Measurements from ENCODE around the gene LAPTM5.

DNA sequence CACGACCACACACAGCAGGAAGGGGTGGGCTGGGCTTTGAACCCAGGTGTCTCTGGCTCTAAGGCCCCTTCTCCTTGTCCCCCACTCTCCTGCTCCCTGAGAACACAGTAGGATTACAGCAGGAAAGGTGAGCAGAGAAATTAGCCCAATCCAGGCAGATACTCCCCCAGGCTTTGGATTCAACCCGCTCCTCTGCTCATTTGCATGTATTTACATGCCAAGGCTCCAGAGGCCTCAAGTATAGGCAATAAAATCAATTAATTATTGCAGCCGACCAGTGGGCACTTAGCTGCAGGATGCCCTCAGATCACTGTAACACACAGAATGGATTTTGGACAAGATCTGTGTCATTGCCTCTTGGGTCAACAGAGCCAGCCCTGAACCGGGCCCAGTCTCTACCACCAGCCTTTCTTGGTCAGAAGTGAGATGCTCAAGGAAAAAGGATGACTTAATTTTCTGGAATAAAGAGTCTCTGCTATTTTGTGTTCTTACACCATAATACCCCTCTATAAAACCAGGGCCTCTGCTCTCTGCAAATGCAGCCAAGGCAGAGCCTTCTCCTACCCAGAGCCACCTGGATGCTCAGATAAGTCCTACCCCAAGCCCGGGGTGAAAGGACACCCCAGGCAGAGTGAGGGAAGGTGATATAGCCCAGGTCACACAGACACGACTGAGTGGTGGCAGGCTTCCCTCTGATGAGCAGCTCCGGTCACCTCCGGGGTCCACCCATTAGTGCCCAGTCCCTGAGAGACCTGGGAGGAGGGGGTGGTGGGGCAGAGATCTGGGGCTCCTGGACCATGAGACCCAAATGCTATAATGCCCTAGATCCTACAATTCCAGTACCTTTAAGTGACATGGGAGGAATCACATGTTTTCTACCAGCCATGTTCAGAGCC is 63.0 kb downstream of the LAPTM5 start:
- TF ChIP-seq, protein P1, sequence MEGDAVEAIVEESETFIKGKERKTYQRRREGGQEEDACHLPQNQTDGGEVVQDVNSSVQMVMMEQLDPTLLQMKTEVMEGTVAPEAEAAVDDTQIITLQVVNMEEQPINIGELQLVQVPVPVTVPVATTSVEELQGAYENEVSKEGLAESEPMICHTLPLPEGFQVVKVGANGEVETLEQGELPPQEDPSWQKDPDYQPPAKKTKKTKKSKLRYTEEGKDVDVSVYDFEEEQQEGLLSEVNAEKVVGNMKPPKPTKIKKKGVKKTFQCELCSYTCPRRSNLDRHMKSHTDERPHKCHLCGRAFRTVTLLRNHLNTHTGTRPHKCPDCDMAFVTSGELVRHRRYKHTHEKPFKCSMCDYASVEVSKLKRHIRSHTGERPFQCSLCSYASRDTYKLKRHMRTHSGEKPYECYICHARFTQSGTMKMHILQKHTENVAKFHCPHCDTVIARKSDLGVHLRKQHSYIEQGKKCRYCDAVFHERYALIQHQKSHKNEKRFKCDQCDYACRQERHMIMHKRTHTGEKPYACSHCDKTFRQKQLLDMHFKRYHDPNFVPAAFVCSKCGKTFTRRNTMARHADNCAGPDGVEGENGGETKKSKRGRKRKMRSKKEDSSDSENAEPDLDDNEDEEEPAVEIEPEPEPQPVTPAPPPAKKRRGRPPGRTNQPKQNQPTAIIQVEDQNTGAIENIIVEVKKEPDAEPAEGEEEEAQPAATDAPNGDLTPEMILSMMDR (IDR thresholded peaks at IDR 0.05 in 2 of 3, conservative IDR thresholded peaks at IDR 0.05 in 1 of 3; ENCODE audit: borderline replicate concordance in 1 of 3, insufficient read depth in 1 of 3, low read depth in 2 of 3, low read length in 2 of 3) = no peak
- TF ChIP-seq, protein P2, sequence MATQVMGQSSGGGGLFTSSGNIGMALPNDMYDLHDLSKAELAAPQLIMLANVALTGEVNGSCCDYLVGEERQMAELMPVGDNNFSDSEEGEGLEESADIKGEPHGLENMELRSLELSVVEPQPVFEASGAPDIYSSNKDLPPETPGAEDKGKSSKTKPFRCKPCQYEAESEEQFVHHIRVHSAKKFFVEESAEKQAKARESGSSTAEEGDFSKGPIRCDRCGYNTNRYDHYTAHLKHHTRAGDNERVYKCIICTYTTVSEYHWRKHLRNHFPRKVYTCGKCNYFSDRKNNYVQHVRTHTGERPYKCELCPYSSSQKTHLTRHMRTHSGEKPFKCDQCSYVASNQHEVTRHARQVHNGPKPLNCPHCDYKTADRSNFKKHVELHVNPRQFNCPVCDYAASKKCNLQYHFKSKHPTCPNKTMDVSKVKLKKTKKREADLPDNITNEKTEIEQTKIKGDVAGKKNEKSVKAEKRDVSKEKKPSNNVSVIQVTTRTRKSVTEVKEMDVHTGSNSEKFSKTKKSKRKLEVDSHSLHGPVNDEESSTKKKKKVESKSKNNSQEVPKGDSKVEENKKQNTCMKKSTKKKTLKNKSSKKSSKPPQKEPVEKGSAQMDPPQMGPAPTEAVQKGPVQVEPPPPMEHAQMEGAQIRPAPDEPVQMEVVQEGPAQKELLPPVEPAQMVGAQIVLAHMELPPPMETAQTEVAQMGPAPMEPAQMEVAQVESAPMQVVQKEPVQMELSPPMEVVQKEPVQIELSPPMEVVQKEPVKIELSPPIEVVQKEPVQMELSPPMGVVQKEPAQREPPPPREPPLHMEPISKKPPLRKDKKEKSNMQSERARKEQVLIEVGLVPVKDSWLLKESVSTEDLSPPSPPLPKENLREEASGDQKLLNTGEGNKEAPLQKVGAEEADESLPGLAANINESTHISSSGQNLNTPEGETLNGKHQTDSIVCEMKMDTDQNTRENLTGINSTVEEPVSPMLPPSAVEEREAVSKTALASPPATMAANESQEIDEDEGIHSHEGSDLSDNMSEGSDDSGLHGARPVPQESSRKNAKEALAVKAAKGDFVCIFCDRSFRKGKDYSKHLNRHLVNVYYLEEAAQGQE (IDR thresholded peaks at IDR 0.05; ENCODE audit: low read depth) = no peak
- TF ChIP-seq POLR2AphosphoS5 (IDR thresholded peaks at IDR 0.05; ENCODE audit: low read depth, low read length) = no peak
- TF ChIP-seq, protein P3, sequence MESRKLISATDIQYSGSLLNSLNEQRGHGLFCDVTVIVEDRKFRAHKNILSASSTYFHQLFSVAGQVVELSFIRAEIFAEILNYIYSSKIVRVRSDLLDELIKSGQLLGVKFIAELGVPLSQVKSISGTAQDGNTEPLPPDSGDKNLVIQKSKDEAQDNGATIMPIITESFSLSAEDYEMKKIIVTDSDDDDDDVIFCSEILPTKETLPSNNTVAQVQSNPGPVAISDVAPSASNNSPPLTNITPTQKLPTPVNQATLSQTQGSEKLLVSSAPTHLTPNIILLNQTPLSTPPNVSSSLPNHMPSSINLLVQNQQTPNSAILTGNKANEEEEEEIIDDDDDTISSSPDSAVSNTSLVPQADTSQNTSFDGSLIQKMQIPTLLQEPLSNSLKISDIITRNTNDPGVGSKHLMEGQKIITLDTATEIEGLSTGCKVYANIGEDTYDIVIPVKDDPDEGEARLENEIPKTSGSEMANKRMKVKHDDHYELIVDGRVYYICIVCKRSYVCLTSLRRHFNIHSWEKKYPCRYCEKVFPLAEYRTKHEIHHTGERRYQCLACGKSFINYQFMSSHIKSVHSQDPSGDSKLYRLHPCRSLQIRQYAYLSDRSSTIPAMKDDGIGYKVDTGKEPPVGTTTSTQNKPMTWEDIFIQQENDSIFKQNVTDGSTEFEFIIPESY (IDR thresholded peaks at IDR 0.05; ENCODE audit: extremely low read depth, insufficient replicate concordance, low read length) = no peak
- no peak for TF ChIP-seq POLR2A (IDR thresholded peaks at IDR 0.05; ENCODE audit: borderline replicate concordance, extremely low read depth, insufficient read depth, insufficient read length)
- TF ChIP-seq SP1 (IDR thresholded peaks at IDR 0.05; ENCODE audit: low read depth) = no peak
- TF ChIP-seq, protein P4, sequence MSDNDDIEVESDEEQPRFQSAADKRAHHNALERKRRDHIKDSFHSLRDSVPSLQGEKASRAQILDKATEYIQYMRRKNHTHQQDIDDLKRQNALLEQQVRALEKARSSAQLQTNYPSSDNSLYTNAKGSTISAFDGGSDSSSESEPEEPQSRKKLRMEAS (IDR thresholded peaks at IDR 0.05) = no peak
- no peak for TF ChIP-seq EZH2 (IDR thresholded peaks at IDR 0.05)
- TF ChIP-seq CEBPB (IDR thresholded peaks at IDR 0.05; ENCODE audit: low read depth) = no peak
- no peak for TF ChIP-seq SRF (IDR thresholded peaks at IDR 0.05; ENCODE audit: low read depth)
- no peak for TF ChIP-seq YY1 (IDR thresholded peaks at IDR 0.05; ENCODE audit: extremely low read depth, insufficient replicate concordance, low read depth, low read length)

Data from HCT116 (cell line).